ENCODE results near the gene NFKBIA.
"Not testable (repeated sequence)": the region's sequence is repeated elsewhere in the genome, so short reads cannot be mapped to it uniquely, and the experiment has no call there.

Gene NFKBIA, protein sequence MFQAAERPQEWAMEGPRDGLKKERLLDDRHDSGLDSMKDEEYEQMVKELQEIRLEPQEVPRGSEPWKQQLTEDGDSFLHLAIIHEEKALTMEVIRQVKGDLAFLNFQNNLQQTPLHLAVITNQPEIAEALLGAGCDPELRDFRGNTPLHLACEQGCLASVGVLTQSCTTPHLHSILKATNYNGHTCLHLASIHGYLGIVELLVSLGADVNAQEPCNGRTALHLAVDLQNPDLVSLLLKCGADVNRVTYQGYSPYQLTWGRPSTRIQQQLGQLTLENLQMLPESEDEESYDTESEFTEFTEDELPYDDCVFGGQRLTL

DNA sequence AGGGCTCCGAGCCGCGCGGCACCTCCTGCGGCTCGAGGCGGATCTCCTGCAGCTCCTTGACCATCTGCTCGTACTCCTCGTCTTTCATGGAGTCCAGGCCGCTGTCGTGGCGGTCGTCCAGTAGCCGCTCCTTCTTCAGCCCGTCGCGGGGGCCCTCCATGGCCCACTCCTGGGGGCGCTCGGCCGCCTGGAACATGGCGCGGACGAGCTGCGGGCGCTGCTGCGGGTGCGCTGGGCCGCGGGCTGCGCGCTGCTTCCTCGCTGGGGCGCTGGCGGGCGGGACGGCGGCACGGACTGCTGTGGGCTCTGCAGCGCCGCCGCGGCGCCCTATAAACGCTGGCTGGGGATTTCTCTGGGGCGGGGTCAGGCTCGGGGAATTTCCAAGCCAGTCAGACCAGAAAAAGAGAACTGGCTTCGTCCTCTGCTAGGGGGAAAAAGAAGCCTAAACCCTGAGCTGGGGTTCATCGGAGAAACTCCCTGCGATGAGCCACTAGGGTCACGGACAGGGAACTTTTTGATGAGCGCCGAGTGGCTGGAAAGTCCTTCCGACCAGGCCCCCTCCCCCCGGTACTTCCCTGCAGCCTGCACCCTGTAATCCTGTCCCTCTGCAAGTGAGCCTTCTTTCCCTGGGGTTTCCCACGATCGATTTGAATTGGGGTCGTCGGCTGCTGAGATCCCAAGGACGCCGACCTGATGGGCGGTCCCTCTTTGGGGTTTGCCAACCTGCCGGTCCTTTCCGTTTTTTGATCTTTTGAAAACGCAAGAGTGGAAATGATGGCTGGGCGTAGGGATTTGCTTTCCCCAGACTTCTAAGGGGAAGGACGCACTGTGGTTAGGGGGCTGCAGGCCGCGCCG, at the start of gene NFKBIA:
NFKBIA (minus strand) TSS at position 301 of the 855 bp plus-strand sequence; CDS start at position 196, 105 bp downstream.
- DNase-seq: peak; percentile 78

DNA sequence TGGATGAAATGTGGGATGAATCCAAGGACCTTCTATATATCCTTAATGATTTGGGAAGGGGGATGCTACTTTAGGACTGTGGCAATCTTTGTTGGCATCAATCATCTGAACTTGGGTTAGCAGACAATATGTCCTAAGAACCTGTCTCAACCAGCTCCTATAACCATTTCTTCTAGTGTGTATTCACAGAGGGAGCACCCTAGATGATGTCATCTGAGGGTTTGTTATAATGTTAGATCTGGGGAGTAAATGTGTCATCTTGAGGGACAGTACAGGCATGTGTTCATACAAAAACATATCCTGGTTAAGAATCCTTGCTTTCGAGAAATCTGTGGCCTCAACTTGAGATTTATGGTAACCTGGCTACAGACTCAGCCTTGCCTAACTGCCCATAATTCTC, 41.9 kb upstream of the NFKBIA start:
- DNase-seq: no peak

DNA sequence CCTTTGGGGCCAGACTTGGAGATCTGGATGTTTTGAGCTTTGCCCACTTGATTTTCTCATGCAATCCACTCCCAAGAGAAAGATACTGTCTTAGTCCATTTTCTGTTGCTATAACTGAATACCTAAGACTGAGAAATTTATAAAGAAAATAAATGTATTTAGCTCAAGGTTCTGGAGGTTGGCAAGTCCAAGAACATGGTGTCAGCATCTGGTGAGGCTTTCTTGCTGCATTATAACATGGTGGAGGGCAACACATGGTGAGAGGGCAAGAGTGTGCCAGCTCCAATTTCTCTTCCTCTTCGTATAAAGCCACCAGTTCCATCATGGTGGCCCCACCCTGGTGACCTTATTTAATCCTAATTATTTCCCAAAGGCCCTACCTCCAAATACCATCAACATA, 39.6 kb upstream of the NFKBIA start:
- no peak for DNase-seq

DNA sequence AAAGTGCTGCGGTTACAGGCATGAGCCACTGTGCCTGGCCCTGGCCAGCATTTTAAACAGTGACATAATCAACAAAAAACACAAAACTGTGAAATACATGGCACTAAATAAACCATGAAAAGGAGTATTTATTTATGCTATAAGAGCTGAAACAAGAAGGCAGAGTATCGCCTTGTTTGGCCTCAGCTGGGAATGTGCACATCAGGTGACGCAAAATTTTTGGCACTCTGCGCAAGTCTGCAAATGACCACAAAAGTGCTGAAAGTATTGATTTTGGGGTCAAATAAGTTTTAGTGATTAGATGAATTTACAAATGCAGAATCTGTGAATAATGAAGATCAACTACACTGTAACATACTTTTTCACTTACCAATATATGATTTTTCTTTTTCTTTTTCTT, 36.6 kb upstream of the NFKBIA start:
- no peak for DNase-seq

DNA sequence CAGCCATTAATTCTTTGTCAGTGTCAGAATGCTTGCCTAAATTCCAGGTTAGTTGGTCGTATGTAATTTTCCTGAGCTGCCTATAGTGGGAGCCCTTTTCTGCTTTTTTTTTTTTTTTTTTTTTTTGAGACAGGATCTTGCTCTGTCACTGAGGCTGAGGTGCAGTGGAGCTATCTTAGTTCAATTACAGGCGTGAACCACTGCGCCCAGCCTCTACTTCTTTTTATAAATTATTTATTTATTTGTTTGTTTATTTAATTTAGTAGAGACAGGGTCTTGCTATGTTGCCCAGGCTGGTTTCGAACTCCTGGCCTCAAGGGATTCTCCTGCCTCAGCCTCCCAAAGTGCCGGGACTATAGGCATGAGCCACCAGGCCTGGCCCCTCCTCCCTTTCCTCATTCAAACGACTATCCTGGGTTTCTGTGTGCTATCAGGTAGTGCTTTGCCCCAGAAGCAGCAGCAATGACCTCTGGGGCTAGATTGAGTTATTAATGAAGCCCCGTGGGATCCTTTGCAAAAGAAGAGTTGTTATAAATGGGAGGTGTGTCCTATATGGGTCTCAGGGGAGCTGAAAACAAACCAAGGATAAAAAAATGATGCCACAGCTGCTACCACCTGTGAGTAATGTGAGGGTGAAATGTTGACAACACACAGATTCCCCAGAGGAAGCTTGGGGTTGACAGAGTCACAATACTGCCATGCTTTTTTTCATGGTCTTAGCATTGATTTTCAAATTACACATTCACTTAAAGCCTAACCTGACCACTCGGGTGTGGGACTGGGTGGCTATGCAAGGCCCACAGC, 34.6 kb upstream of the NFKBIA start:
- no peak for DNase-seq

DNA sequence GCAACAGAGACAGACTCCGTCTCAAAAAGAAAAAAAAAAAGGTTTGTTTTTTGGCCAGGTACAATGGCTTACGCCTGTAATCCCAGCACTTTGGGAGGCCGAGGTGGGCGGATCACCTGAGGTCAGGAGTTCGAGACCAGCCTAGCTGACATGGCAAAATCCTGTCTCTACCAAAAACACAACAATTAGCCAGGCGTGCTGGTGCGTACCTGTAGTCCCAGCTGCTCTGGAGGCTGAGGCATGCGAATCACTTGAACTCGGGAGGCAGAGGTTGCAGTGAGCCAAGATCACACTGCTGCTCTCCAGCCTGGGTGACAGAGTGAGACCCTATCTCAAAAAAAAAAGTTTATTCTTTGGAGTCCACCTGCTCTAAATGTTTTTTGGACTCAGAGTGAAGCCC, 33.9 kb upstream of the NFKBIA start:
- not testable (repeated sequence) for DNase-seq

DNA sequence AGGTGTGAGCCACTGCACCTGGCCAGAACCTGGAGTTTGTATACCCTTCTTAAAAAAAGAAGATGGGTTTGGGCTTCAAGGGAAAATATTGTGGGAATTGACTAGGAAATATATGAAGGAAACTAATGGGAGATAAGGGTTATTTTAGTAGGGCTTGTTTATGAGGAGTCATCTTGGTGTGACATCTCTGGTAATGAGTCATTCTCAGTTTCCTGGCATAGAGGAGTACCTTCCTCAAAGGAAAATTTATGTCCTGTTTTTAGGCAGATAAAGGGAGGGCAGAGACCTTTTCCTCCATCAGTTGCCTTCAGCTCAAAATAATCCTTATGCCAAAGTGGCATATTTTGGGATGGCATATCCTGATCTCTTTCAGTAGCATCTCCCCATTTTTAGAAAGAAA, 30.6 kb upstream of the NFKBIA start:
- DNase-seq: no peak

DNA sequence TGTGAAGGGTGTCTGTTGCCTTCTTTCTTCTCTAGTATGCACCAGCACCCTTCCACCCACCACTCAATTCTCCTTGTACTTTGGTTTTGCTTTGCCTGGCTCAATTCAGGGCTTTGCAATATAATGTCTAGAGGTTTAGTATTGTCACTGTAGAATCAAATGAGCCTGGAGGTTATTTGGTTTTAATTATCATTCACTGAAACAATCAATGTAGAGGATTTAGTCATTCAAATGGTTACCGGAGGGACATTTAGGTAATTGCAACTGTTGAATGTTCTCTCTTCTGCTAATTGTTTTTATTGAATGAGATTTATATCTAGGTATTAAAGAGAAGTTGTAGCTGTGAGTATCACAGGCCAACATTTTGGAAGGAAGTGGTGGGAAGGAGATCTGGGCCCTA, 29.3 kb upstream of the NFKBIA start:
- DNase-seq: no peak

DNA sequence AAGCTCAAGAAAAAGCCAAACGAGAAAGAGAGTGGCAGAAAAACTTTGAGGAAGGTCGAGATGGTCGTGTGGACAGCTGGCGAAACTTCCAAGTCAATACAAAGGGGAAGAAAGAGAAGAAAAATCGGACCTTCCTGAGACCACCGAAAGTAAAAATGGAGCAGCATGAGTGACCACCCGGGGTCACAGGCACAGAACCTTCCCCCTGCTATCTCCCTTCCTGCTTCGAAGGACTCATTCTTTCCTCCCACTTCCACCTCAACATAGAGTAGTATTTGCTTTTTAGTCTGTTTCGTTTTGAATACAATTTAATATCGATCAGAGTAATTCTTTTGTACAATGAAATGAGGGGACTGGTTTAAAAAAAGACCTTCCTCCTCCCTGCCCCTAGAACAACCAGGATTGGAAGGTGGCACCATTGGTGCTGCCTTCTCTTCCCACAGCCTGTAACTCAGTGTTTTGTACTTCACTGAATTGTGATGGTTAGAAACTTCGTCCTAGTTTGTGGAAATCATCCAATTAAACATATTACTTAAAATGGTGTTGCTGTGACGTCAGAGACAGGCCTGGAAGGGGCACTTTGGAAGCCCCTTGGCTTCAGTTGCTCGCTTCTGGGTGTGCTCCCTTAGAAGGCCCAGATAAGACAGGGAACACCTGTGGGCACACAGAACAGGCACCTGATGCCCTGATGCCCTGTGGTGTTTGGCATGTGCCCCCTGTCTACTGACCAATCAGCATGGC, 26.1 kb upstream of the NFKBIA start:
- no peak for DNase-seq

DNA sequence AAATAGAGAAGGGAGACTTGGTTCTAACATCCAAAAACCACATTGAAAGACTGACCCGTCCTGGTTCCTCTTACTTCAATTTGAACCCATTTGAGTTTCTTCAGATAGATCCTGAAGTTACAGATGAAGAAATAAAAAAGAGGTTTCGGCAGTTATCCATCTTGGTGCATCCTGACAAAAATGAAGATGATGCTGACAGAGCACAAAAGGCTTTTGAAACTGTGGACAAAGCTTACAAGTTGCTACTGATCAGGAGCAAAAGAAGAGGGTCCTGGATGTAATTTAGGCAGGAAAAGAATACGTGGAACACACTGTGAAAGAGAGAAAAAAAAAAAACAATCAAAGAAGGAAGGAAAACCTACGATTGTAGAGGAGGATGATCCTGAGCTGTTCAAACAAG, 25.4 kb upstream of the NFKBIA start:
- no peak for DNase-seq

DNA sequence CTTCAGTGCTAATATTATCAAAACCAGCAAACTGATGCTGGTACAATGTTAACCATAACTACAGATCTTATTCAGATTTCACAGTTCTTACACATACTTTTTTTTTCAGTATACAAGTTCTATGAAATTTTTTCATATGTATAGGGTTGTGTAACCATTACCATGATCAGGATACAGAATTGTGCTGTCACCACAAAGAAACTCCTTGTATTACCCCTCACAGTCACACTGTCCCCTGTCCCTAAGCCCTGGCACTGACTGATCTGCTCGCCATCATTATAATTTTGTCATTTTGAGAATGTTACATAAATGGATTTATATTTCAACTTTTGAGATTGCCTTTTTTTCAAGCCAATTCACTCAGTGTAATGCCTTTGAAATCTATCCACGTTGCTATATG, 21.3 kb upstream of the NFKBIA start:
- no peak for DNase-seq

DNA sequence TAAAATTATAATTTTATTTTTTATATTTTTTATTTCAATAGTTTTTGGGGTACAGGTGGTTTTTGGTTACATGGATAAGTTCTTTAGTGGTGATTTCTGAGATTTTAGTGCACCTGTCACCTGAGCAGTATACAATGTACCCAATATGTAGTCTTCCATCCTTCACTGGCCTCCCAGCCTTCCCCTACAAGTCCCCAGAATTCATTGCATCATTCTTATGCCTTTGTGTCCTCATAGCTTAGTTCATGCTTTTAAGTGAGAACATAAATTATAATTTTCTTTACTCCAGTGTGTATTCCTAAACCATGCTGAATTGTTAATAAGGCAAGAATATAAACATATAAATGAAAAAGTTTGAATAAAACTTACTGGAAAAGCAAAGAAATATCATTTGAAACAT, 19.1 kb upstream of the NFKBIA start:
- DNase-seq: no peak

DNA sequence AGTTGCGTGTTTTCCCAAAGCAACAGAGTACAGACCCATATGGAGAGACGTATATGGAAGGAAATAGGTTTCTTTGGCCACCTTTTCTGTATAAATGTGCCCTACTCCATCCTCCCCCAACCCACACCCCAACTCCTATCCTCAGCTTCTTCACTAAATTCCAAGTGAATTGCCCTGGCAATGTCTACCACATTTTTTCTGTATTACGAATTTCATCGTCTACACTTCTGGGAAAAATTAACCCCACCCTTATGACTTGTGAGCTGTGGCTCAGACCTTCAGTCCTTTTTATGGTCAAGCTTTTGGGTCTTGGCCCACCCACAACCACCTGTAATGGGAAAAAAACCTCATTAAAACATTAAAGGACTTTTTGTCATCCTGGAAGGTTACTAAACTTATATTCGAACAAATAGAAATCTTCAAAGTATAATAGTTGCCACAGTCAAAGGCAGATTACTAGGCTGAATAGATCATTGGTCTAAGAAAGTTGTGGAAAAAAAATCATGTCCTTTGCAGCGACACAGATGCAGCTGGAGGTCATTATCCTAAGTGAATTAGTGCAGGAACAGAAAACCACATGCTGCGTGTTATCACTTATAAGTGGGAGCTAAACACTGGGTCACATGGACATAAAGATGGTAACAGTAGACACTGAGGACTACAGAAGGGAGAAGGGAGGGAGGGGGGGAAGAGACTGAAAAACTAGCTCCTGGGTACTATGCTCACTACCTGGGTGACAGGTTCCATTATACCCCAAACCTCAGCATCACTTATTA, 15.7 kb upstream of the NFKBIA start:
- DNase-seq: no peak

DNA sequence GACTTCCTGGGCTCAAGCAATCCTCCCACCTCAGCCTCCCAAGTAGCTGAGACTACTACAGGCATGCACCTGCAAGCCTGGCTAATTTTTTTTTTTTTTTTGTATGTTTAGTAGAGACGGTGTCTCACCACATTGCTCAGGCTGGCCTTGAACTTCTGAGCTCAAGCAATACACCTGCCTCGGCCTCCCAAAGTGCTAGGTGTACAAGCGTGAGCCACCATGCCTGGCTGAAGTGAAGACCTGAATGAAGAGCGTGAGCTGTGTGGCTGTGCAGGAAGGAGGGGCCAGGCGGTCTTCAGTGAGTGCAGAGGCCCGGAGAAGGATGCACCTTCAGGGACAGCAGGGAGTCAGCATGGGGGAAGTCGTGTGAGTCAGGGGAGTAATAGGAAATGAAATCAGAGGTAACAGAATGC, 14.9 kb upstream of the NFKBIA start:
- DNase-seq: no peak

DNA sequence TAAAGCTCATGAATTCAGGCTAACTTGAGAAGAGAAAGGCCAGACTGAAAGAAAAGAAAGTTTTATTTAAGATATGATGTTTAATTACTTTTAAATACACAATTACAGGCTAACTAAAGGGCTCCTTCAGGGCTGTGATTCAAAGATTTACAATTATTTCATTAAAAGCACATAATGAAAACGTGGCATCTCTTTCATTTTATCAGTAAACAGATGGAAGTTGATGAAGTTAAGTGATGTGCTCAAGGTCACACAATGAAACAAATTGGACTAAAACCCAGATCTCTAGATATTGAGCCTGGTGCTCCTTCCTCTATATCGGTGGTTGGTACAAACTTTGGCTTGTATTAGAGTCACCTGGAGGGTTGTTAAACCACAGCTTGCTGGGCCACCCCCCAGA, 13.5 kb upstream of the NFKBIA start:
- DNase-seq: no peak

DNA sequence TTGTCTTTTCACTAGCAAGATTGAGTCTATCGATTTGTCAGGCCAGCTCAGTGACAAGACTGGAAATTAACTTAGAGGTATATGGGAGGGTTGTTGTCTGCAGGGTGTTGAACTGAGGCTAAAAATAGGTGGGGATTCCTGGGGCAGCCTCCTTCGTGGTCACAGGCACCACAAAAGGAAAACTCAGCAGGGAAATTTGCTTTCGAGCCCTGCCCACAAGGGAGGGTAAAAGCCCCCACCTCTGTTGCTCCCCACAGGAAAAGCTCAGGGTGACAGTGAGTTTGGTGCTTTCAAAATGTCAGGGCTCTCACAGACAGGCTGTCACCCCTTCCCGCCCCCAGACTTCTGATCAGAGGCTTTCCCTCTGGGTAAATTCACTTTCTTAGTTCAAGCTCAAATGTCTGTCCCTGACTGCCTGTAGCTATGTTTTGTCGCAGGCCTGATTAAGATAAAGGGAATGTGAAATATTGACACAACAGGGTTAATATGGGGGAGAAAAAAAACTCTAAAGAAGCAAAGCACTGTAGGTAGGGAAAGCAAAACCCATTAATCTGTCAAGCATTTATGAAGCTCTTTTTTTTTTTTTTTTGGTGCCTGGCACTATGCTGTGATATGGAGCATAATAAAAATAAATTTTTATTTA, 11.7 kb upstream of the NFKBIA start:
- no peak for DNase-seq

DNA sequence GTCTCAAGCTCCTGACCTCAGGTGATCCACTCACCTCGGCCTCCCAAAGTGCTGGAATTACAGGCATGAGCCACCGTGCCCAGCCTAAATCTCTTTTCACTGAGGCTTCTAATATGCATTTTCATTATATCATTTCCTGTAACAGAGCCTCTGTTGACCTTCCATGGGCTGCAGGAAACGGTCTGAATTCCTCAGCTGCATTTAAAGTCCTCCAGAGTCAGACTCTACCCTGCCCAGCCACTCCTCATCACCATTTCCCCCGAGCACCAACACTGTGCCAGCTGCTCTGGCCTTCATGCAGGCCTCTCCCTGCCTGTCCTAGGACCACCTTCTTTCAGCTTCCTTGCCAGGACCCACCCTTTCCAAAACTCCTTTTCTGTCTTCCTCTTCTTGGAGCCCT, 9.8 kb upstream of the NFKBIA start:
- no peak for DNase-seq

DNA sequence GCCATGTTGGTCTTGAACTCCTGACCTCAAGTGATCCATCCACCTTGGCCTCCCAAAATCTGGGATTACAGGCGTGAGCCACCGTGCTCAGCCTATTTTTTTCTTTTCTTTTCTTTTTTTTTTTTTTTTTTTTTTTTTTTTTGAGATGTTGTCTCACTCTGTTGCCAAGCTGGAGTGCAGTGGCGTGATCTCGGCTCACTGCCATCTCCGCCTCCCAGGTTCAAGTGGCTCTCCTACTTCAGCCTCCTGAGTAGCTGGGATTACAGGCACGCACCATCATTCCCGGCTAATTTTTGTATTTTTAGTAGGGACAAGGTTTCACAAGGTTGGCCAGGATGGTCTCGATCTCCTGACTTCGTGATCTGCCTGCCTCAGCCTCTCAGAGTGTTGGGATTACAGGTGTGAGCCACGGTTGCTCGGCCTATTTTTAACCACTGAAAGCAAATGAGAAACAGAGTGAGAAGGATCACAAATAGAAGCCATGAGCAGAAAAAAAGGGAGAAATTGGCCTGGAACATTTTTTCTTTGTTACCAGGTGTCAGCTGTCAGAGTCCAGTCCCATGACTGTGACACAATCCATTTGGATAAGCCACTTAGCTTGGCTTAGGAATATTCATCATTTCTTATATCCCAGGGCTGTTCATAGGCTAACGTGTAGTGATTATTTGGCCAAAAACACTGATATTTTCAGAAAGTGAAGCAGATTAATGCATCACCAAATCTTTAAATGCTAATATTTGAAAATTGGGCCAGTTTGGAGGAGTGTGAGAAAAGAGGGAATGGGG, 7.9 kb upstream of the NFKBIA start:
- no peak for DNase-seq

DNA sequence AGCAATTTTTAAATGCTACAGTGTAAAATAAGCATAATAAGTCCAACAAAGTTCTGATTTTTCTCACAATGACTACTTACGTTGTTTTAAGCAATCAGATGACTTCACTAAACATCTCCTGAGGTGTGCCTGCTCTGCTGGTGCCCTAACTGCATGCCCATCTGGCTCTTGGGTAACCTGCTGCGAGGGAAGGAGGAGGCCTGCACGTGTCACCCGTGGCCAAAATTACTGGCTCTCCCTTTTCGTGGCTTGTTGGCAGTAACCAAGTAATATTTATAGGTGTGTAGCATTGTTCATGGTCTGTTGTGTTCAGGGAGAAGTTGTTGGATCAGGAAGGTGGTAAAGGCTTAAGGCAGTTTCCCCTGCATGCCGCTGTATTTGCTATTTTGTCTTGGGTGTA, 6.3 kb upstream of the NFKBIA start:
- no peak for DNase-seq

DNA sequence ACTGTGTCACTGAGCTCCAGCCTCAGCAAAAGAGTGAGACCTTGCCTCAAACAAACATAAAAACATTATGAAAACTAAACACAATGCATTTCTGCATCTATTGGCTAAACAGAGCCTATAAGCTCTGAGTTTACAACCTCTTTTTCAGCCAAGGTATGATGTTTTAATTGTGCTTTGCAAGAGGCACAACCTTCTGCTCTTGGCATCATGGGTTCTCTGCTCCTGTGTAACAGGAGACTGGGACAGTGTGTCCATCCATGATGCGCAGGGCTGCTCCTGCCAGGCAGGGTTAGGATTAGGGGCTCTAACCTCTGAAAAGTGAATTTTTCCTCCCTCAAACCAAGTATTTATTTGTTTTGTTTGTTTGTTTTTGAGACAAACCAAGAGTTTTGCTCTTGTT, 5.0 kb upstream of the NFKBIA start:
- DNase-seq: no peak

DNA sequence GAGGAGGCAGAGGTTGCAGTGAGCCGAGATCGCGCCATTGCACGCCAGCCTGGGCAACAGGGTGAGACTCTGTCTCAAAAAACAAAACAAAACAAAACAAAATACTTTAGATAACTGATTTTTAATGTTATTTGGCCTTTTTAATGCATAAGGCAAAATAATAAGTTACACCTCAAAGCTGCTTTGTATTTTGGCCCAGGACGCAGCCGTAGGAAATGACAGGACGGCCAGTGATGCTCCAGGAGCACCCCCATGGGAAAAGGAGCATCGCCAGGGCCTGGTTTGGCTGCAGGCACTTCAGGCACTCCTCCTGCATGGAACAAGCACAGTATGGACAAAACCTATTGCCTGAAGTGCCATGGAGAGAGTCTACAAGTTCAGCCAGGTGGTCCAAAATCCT, 3.5 kb upstream of the NFKBIA start:
- DNase-seq: no peak

Data from kidney glomerular epithelial cell (primary cell).